ENCODE measurements around the gene TUNAR.

TUNAR gene

DNA sequence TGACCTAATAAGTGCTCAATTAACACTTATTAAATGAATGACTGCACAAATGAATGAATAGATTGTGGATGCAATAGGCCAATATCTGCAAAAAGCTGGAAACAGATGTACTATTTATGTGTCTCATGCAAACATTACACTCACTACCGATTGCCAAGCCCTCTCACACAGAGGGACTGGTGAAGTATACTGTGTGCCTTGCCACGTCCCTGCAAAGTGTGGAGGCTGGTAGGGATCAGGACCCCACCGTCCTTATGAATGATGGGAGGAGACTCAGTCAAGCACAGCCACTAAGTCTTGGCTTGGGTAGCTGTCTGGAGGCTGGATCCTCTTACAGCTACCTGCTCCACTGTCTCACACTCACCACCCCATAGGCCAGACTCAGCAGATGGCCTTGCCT, 3.9 kb upstream of the TUNAR start:
- DNase-seq: no peak

DNA sequence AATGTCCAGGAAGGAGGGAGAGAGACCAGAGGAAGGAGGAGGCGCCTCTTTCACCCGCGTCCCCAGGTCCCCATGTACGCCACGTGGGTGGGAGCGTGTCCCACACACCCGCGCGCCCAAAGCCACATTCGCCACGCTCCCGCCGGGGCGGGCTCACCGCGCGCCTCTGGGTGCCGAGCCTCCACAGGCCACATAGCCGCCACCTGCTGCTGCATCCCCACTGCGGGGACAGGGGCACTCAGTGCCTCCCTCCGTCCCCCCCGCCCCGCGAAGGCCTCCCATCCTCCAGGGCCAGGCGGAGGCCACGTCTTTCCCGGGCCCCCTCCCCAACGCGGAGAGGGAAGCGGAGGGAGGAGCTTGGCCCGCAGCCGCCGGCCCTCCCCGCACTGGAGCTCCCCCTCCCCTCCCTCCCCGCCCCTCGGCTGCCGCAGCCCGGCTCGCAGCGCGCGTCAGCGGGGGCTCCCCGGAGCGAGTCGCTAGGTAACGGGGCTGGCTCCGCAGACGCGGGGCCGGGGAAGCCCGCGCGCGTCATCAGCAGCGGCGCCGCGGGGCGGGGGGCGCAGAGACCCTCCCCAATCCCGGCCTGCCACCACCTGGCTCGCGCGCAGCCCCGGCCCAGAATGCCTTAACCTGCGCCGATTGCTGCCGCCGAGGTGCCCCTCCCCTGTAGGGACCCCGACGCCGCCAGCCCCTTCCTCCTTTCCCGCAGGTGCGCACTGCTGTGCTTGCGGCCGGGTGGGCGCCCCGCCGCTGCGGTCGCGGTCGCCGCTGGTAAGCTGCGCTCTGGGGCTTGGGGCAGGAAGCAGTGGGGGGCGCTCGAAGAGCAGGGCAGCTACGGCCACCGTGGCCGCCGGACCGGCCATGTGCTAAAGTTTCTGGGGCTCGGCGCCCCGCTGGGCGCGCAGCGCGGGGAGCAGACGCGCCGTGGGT, 536 bp upstream of the TUNAR start:
- DNase-seq: no peak

DNA sequence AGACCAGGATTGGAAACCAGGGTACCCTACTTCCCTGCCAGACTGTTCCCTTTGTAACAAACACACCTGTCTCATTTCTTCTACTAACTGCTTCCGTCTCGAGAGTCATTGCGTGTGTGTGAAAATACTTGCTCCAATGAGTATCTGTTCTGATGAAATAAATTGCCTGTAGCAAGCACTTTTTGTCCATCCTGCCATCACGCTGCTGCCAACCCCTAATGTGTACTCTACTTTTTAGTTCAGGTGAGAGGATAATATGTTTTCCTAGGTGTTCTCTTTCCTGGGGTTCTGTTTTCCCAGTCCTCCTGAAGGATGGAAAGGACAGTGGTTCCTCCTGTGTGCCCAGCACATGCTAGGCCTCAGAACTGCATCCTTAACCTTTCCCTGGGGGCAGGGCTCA, 1.0 kb downstream of the TUNAR start:
- no peak for DNase-seq

DNA sequence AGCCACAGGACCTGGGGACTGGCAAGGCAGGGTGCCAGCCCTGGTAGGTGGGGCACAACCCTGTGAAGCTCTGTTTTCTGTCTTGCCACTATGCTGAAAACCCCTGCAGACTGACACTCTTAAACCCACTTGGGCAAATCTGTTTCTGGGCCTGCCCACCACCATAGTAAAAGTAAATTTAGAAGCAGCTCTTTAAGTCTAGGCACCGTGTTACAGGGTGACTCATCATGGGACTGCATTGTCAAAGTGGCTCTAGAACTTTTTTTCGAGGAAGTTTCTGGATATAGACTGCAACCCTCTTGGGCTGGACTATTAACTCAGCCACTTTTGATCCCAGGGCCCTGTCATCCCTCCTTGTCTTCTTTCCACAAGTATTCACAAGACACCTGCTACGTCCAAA, 7.7 kb downstream of the TUNAR start:
- no peak for DNase-seq

DNA sequence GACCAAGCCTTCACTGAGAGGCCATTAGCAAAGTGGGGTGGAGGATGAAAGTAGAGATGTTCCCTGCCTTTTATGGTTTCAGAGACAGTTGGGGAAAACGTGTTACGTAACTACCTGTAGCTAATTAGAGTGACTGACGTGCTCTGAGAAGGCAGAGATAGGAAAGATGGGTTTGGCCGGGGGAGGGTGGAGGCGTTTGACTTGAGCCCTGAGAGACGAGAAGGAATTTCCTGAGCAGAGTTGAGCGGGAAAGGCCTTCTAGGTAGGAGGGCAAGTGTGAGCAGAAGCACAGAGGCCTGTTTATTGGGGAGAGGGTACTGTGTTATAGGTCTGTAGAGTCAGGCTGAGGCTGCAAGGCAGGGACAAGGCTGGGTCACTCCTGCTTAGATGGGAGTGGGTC, 8.6 kb downstream of the TUNAR start:
- DNase-seq: no peak

DNA sequence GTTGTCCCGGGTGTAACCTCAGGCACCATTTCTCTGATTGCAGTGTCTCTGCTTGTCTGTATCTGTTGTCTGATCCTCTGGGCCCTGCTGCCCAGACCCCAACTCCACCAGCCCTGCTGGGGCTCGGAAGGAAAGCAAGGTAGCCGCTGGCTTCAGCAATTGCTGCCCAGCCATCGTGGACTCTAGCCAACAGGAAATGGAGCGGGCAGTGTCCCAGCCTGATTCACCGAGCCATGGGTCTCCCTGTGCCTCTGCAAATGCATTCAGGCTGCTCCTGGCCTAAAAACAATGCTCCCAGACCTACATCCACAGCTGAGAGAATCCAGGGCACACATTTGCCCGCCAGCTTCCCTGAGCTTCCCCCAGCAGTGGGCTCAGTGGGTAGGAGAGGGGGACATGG, 9.2 kb downstream of the TUNAR start:
- no peak for DNase-seq

DNA sequence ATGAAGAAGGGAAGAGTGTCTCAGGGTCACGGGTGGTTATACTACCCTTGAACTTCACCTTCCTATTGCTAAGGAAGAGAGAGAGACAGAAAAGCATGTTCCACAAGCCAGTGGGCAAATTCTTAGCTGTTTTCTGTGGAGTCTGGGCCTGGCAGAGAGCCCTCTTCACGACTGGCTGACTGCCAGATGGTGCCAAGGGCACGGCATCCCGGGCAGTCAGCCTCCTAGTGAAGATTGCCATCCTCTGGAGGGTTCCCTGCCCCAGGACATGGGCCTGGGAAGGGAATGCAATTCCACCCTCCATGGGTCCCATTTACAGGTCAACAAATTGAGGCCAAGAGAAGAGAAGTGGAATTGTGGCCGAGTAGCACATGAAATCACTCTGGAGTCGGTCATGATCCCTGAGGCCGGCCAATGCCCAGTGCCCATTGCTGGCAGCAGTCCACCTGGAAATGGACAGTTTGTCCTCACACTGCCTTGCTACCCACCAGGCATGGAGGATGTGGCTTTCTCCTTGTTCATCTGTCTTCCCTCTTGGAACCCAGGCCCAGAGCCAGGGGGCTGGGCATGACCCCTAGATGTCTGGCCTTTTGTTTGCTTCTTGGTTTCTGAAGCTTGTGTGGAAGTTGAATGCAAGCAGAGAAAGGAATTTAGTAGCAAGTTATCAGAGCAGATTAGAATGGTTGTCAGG, 9.9 kb downstream of the TUNAR start:
- no peak for DNase-seq

DNA sequence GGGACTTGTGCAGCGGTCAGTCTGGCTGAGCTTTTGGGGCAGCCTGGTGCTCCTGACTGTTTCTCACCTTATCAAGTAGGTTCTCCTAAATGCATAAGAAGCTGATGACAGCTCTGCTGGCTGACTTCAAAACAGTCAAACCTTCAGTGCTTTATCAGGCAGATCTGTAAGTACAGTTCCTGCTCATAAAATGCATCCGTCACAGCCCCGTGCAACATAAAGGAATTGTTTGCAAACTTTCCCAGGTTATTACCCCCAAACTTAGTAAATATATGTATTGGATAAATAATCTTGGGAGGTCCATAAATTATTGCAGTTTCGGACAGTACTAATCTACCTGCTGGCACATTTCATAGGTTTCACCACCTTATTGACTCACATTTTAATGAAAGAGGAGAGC, 10.7 kb downstream of the TUNAR start:
- no peak for DNase-seq

DNA sequence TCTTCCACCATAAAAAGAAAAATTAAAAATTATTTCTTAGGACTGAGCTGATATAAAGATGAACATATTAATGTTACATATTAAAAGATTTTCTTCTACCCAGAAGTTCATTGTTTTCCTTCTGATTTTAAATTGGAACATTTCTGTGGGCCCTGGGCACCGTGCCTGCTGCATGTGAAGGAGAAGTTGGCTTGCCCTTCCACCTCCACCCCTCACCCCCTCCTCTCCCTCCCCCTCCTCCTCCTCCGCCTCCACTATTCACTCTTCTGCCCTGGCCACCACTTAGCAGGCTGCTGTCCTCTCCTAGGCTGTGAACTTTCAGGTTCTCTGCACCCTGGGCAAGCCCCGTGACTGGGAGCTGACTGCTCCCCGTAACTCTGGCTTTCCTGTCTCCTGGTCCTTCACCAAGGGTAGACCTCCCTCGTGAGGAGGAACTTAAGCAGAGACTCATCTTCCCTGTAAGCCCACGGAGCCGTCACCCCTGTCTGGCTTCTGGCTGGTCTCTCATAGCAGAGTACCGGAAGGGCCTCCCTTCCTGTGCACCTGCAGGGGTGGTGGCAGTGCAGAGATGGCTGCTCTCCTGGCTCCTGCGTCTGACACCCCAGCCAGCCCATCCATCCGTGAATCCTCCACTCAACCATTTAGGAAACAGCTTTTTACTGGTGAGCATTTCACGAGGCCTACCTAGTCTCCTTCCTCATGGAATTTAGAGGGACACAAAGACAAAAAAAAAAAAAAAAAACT, 12.8 kb downstream of the TUNAR start:
- no peak for DNase-seq

DNA sequence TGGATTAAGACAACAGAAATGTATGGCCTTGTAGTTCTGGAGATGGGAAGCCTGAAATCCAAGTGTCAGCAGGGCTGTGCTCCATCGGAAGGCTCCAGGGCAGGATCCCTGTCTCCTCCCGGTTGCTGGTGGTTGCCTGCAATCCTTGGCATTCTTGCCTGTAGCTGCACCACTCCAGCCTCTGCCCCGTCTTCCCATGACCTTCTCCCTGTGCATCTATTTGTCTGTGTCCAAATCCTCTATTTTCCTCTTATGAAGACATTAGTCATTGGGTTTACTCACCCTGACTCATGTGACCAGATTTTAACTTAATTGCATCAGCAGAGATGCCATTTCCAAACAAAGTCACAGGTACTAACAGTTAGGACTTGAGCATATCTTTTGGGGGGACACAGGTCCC, 15.1 kb downstream of the TUNAR start:
- DNase-seq: peak; percentile 85

DNA sequence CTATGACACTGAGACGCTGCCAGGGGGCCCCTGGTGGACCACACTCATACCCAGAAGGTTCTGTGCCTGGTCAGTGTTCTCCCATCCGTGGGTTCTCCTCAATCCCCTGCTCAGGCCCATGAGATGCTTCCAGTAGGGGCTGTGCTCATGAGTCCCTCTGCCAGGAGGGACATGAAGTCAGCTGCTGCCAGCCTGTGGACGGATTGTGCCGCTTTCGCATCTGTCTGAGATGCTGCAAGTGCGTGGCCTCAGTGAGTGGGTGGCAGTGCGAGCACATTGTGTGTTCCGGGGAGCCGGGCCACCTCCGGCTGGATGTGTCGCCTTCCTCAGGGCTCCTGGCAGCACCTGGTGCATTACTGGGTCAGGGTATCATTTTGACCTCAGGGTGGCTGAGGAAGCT, 15.5 kb downstream of the TUNAR start:
- no peak for DNase-seq

DNA sequence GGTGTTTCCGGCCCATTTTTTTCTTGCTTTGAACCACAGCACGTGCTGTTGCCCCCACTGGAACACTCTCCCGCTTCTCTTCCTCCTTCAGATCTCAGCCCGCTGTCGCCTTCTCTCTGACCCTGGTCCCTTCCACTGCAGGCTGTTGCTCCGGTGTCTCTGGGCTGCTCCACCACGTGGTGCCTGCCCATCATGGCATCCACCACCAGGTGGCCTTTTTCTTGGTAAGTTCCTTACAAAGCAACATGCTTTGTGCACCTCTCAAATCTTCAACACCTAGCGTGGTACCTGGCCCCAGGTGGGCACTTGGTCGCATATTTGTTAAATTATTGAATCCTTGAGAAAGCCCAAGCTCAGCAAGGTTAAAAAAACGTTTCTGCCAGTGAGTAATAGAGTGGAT, 19.1 kb downstream of the TUNAR start:
- no peak for DNase-seq

DNA sequence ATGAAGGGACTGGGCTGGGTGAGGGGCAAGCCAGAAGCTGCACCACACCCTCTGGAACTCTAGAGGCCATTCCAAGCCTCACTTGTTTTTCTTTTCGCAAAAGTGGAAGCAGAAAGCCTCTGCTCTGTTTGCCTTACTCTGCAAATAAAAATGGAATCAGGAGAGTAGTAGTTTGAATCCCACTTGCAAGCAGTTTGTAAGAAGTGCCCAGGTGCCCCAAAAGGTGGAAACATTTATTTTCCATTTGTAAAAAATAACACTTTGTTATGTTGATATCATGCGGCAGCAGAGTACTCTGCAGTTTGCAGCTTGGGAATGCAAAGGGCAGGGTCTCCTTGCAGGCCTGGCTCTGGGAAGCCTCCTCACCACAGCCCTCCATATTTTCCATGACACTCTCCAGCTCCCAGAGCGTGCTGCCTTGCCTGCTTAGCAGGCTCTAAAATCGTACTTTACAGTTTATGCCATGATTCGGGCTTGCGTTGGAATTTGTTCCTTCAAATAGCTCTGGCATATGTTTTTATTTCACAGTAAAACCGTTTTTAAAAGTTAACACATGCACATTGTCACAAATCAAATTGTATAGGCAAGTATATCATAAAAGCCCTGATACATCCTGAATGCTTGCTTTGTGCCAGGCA, 20.0 kb downstream of the TUNAR start:
- no peak for DNase-seq

DNA sequence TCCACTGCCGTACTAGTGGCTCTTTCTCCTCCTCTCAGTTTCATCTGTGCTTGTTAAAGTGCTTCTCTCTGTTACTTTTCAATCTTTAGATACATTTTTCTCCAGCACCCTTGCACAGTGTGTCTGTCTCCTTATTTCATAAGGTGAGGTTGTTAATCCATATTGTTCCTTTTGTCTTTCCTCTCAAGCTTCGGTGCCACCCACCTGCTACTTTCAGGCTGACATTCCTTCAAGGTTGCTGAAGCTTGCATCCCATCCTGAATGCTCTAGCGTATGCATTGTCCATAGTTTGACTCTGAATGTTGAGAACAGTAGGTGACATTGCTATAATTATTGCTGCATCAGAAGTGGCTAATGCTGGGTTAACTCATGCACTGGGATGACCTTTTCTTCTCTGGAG, 20.6 kb downstream of the TUNAR start:
- DNase-seq: no peak

DNA sequence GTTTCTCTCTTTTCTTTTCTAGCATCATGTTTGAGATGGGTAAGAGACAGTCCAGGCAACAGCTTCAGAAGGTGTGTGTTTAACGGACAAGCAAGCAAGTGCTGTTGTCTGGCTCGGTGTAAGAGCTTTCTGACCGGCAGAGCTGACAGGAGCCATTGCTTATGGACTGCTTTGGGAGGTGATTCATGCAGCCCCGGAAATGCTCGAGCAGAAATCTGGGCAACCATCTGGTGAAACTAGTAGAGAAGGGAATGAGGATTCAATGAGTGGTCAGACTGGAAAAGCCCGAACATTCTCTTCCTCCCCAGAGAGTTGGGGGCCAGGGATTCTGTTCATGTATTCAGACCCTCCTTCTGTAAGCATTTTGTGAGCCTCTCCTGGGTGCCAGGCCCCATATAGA, 24.4 kb downstream of the TUNAR start:
- peak; percentile 38 for DNase-seq

DNA sequence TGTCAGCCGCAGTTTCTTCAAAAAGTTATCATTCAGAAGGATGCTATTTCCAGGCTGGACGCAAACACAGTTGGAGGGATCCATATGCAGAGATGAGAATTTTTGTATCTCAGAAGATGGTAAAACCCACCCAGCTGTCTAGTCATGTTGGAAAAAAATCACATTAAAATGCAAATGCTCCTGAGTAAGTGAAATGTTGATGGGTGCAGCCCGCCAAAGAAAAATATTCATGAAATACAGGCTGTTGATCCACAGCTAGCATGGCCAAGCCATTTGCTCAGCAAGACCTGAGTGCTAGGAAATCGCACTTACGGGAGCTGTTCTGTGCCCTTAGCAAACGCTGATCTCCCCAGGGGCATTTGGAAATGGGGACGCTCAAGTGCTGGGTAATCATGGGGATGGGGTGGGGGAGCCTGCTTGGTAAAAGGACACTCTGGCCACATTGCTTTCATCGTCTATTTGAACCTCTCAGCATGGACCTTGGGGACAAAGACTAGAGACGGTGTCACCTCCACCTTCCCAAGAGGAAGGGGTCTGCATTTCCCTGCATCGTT, 25.7 kb downstream of the TUNAR start:
- DNase-seq: no peak

DNA sequence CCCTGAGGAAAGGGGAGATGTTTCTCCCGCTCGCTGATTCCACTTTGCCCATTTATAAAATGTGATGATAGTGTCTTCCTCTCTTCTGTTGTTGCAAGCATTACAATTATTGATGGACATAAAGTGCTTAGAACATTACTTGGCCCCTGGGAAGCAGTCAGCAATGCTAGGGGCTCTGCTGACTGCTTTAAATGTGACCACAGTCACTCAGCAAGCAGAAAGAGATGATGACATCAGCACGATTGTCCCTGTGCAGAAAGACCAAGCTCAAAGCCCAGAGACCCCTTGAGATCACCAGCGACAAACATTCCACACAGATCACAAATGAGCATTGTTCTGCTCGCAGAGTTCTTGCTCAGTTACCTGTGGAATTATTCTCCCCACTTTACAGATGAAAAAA, 26.5 kb downstream of the TUNAR start:
- DNase-seq: no peak

DNA sequence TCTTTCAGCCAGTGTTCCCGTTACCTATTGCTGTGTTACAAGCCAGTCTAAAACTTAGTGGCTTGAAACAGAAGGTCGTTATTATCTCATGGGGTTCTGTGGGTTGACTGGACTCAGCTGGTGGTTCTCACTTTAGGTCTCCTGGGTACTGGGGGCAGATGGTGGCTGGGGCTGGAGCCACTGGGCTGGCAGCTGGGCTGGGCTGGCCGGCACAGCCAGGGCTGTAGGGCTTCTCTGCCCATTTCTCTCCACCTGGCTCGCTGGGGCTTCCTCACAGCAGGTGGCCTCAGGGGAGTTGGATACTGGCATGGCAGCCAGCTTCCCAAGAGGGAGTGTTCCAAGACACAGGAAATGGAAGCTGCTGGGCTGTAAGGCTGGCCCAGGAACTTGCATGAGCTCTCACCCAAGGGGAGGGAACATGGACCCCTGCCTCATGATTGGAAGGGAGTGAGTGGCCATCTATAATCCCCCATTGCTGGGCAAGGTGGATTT, 27.0 kb downstream of the TUNAR start:
- no peak for DNase-seq

DNA sequence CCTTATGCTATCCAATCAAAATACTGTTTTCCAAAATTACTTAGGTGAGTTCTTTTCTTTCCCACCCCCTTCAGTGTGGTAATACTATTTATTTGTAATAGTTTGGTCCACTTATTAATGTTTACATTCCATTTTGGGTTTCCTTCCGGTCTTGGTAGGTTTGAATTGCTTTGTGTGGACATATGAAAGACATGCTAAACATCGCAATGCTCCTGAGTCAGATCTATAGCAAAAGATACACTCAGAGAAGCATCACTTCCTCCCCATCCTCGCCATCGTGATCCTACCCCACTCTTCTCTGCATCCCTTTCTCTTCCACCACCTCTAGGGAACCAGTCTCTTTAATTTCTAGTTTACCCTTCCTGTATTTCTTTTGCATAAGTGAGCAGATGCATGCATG, 30.0 kb downstream of the TUNAR start:
- no peak for DNase-seq

DNA sequence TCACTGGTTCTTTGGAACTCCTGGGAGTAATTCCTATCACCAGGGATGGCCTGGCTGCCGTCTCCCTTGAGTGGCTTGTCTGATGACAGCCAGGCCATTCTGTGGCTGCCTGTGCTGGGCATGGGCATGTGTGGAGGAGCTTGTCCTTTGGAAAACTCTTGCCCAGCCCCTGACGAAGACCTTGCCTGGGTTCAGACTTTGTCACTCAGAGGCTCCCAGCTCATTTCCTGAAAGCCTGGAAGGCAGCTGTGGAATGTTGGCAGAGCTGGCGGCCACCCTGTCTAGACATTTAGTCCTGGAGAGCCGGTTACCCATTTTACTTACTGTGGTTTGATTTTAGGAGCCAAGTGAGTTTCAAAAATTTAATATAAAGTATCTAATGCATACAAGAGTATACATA, 34.0 kb downstream of the TUNAR start:
- no peak for DNase-seq

DNA sequence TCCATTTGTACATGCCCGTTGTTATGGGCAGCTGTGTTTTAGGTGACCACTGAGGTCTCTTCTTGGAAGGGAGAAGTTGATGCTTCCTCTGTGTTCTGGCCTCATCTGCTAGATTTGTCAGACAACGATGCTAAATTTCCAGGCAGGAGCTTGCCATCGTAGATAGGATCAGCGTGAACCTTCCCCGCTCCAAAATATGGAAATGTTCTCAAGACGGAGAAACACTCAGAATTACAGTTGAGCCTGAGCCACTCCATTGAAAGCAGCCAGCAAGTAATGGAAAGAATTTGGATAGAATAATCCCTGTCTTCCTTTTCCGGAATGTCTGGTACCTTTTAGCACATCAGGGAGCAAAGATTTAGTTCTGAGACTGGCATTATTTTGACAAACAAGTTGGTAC, 34.8 kb downstream of the TUNAR start:
- no peak for DNase-seq

DNA sequence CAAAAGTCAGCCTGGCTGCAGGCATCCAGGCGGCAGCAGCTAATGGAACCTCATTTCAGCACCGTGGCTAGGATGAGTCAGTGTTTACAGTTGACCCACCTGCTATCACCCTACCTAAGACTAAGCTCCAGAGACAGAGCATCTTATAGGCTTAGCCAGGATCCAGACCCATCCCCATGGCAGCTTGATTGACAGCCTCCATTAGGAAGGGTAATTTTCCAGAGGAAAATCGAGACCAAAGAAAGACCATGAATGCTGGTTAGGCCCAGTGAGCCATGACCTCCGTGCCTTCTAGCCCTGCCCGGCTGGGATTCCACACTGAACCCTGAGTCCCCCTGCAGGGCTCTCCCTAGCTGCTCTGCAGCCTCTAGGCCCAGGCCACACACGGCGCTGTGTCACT, 38.7 kb downstream of the TUNAR start:
- no peak for DNase-seq

DNA sequence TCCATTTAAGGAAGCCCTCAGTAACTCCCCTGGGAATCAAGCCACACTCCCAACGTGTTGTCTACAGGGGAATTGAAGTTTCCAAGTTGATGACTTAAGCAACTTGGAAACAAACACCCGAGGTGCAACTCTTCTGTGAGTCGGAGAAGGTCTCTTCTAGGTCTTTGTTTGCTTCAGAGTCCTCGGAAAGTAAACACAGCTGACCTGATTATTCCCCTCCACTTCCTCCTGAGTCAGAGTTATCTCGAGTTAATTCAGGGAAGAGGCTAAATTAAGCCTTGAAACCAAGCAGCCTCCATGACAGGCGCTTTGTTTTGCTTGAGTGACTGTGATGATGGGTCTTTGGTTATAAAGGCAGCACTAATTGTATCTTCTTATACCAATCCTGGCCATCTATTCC, 41.8 kb downstream of the TUNAR start:
- no peak for DNase-seq
